CD4-positive, alpha-beta T cell treated with Interleukin-12 subunit alpha and Interleukin-12 subunit beta, for 1 hour (primary cell): ENCODE measurements around the gene NPHP4.
"Not testable (repeated sequence)": the region's sequence is repeated elsewhere in the genome, so short reads cannot be mapped to it uniquely, and the experiment has no call there.

Experiments used
- DNase-seq: peaks from one replicate; pipeline ENCODE4 v3.0.0-alpha.2; 2020

NPHP4 gene

GRCh38 chr1:5927506-5928370 lies 64.5 kb downstream of the NPHP4 start:
- no peak for DNase-seq

- DNase-seq = no peak
These were observed 65.4 kb downstream of the NPHP4 start for GRCh38 chr1:5926686-5927435.

- DNase-seq = not testable (repeated sequence)
These were observed 69.4 kb downstream of the NPHP4 start for GRCh38 chr1:5922700-5923330.

GRCh38 chr1:5921671-5922070 lies 70.6 kb downstream of the NPHP4 start:
- no peak for DNase-seq

- no peak for DNase-seq
These were observed 71.1 kb downstream of the NPHP4 start for GRCh38 chr1:5921129-5921528.

GRCh38 chr1:5920201-5920600 lies 72.0 kb downstream of the NPHP4 start:
- DNase-seq = no peak

GRCh38 chr1:5918275-5918649 lies 74.0 kb downstream of the NPHP4 start:
- no peak for DNase-seq

- DNase-seq = no peak
These were observed 74.5 kb downstream of the NPHP4 start for GRCh38 chr1:5917591-5918274.

- DNase-seq = no peak
These were observed 75.0 kb downstream of the NPHP4 start for GRCh38 chr1:5917281-5917590.

GRCh38 chr1:5916572-5917280 lies 75.5 kb downstream of the NPHP4 start:
- no peak for DNase-seq

GRCh38 chr1:5915587-5916571 lies 76.3 kb downstream of the NPHP4 start:
- DNase-seq = peak; percentile 38

- no peak for DNase-seq
These were observed 77.4 kb downstream of the NPHP4 start for GRCh38 chr1:5914676-5915365.

- DNase-seq = no peak
These were observed 78.3 kb downstream of the NPHP4 start for GRCh38 chr1:5913876-5914275.

- no peak for DNase-seq
These were observed 79.0 kb downstream of the NPHP4 start for GRCh38 chr1:5913078-5913845.

- no peak for DNase-seq
These were observed 80.4 kb downstream of the NPHP4 start for GRCh38 chr1:5911871-5912271.

- DNase-seq = no peak
These were observed 81.1 kb downstream of the NPHP4 start for GRCh38 chr1:5911157-5911556.

- no peak for DNase-seq
These were observed 81.6 kb downstream of the NPHP4 start for GRCh38 chr1:5910666-5911065.

- DNase-seq = no peak
These were observed 82.0 kb downstream of the NPHP4 start for GRCh38 chr1:5910276-5910620.

GRCh38 chr1:5909576-5910275 lies 82.5 kb downstream of the NPHP4 start:
- no peak for DNase-seq
